HG03460 (cell line): ENCODE data around the gene UROS.
A peak's percentile ranks its signal among the peaks of the same experiment; 100 is the strongest.

Experiments used
- ATAC-seq: cut with Tn5 transposase; IDR thresholded peaks from one replicate; pipeline ENCODE4 v1.9.1; 2021; ENCODE audit not compliant: unreplicated experiment

UROS gene

GRCh38 chr10:125822878-125823662, at the start of gene UROS, which contains the start of gene BCCIP:
TSS of gene UROS (minus strand) at chr10:125823258. CDS start at chr10:125816499, 6,759 bp downstream.
TSS of gene BCCIP (plus strand) at chr10:125823546. CDS start at chr10:125823558, 12 bp downstream.
- ATAC-seq, result peak; percentile 68

- ATAC-seq, result no peak
These were observed 48.3 kb upstream of the UROS start for GRCh38 chr10:125871338-125871737.

- no peak for ATAC-seq
These were observed 45.4 kb upstream of the UROS start for GRCh38 chr10:125868372-125868975.

GRCh38 chr10:125866421-125867029, 43.5 kb upstream of the UROS start:
- ATAC-seq, result no peak

GRCh38 chr10:125865120-125865519, 42.1 kb upstream of the UROS start:
- ATAC-seq, result no peak

- ATAC-seq, result no peak
These were observed 36.2 kb upstream of the UROS start for GRCh38 chr10:125859128-125859817.

GRCh38 chr10:125857185-125857760, 34.2 kb upstream of the UROS start:
- ATAC-seq, result no peak

- ATAC-seq, result no peak
These were observed 29.4 kb upstream of the UROS start for GRCh38 chr10:125852487-125852886.

- no peak for ATAC-seq
These were observed 28.0 kb upstream of the UROS start for GRCh38 chr10:125850766-125851731.

GRCh38 chr10:125849448-125849847, 26.4 kb upstream of the UROS start:
- ATAC-seq, result no peak

- ATAC-seq, result no peak
These were observed 25.8 kb upstream of the UROS start for GRCh38 chr10:125848857-125849256.

GRCh38 chr10:125848371-125848770, 25.3 kb upstream of the UROS start:
- no peak for ATAC-seq

- peak; percentile 55 for ATAC-seq
These were observed 23.8 kb upstream of the UROS start for GRCh38 chr10:125846894-125847293.

GRCh38 chr10:125845617-125846016, 22.6 kb upstream of the UROS start:
- no peak for ATAC-seq

GRCh38 chr10:125844751-125845221, 21.7 kb upstream of the UROS start:
- ATAC-seq, result no peak

- ATAC-seq, result no peak
These were observed 20.7 kb upstream of the UROS start for GRCh38 chr10:125843603-125844329.

- no peak for ATAC-seq
These were observed 17.9 kb upstream of the UROS start for GRCh38 chr10:125840955-125841354.

- no peak for ATAC-seq
These were observed 17.3 kb upstream of the UROS start for GRCh38 chr10:125840406-125840805.
